ENCODE measurements around the gene CAMK2B. TPM values are rescaled to one million over a fixed set of nuclear protein-coding genes. Genes with fewer than 3 reads are reported as not detected.

CAMK2B gene
- total RNA-seq, 1 experiment from 2014 or later: not detected

DNA sequence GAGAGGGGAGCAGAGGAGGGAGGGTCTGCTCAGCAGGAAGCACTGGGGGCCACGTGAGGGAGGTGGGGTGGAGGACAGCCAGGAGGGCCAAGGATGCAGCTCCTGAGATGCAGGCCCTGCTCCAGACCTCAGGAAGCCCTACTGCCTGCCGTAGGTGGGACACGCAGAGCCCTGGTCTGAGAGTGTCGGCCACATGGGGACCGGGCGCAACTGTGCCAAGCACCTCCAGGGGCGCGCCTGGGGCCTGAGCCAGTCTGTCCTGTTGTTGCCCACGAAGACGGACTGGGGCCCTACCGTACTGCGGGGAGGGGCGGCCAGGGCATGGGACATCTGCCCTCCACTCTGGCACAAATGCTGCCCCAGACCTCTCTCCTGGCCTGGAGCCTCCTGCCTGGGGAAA is 93.0 kb downstream of the CAMK2B start:
- TF ChIP-seq, protein P1, sequence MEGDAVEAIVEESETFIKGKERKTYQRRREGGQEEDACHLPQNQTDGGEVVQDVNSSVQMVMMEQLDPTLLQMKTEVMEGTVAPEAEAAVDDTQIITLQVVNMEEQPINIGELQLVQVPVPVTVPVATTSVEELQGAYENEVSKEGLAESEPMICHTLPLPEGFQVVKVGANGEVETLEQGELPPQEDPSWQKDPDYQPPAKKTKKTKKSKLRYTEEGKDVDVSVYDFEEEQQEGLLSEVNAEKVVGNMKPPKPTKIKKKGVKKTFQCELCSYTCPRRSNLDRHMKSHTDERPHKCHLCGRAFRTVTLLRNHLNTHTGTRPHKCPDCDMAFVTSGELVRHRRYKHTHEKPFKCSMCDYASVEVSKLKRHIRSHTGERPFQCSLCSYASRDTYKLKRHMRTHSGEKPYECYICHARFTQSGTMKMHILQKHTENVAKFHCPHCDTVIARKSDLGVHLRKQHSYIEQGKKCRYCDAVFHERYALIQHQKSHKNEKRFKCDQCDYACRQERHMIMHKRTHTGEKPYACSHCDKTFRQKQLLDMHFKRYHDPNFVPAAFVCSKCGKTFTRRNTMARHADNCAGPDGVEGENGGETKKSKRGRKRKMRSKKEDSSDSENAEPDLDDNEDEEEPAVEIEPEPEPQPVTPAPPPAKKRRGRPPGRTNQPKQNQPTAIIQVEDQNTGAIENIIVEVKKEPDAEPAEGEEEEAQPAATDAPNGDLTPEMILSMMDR (IDR thresholded peaks at IDR 0.05; ENCODE audit: insufficient read depth in 1 of 2, low read depth in 1 of 2, low read length in 1 of 2, severe bottlenecking in 1 of 2, unreplicated experiment in 1 of 2): no peak
- no peak for DNase-seq
- intact Hi-C loops (cut with micrococcal nuclease; ENCODE audit: unreplicated experiment): no loop called here
- no peaks in the 10 kb centered on the region for H3K27me3 ChIP-seq (replicated peaks; ENCODE audit: control insufficient read depth, insufficient read depth, low read length)
- H3K4me3 ChIP-seq (ENCODE audit: low read depth, low read length): no peak overlapping the region
- H3K36me3 Mint-ChIP-seq (ENCODE audit: insufficient read depth, unreplicated experiment): no peaks in the 10 kb centered on the region
- no peaks in the 10 kb centered on the region for H3K4me1 Mint-ChIP-seq (ENCODE audit: low read depth, unreplicated experiment)
- POLR2A ChIA-PET: no interaction called here
- H3K27me3 Mint-ChIP-seq (ENCODE audit: insufficient read depth, unreplicated experiment): peaks cover 3% of the 10 kb centered on the region
- no peaks in the 10 kb centered on the region for H3K9me3 Mint-ChIP-seq (ENCODE audit: unreplicated experiment)
- no TSS peak for BruUV-seq (replicated peaks)
- CTCF ChIA-PET: no interaction called here
- H3K4me3 Mint-ChIP-seq (ENCODE audit: unreplicated experiment): no peak overlapping the region
- no peaks in the 10 kb centered on the region for H3K4me1 ChIP-seq
- H3K36me3 ChIP-seq (ENCODE audit: control insufficient read depth, insufficient read depth, low read length): no peaks in the 10 kb centered on the region
- no peaks in the 10 kb centered on the region for H3K9me3 ChIP-seq
- no peak overlapping the region for H3K27ac Mint-ChIP-seq (ENCODE audit: unreplicated experiment)

DNA sequence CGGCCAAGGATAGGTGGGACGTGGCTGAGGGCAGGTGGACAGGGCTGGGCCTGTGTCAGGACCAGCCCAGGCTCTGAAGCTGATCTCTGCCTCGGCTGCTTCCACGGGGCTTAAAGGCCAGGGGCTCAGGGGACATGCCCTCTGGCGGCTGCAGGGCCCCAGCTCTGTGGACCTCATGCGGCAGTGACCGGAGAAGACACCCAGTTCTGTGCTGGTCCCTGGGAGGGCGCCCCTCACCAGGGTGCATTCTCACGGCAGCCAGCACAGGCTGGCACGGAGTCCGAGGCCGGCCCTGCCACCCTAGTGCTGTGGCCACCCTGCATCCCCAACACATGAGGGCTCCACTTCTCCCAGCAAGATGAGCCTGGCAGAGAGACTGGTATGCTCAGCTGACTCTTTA is 94.3 kb downstream of the CAMK2B start:
- ChIA-PET CTCF (interaction anchor here (0.8 to 1.0 kb wide), 2 partner anchors 17 to 100 kb away, joined by 3 read pairs; no protein-coding TSS in a partner anchor), POLR2A (no interaction called here)
- no peaks in the 10 kb centered on the region for H3K4me1 ChIP-seq
- no peaks in the 10 kb centered on the region for H3K9me3 ChIP-seq
- no TSS peak for BruUV-seq (replicated peaks)
- Mint-ChIP-seq H3K27me3 (ENCODE audit: insufficient read depth, unreplicated experiment) (peaks cover 9% of the 10 kb centered on the region), H3K27ac (ENCODE audit: unreplicated experiment) (no peak overlapping the region), H3K9me3 (ENCODE audit: unreplicated experiment) (no peaks in the 10 kb centered on the region), H3K4me3 (ENCODE audit: unreplicated experiment) (no peak overlapping the region), H3K36me3 (ENCODE audit: insufficient read depth, unreplicated experiment) (no peaks in the 10 kb centered on the region), H3K4me1 (ENCODE audit: low read depth, unreplicated experiment) (no peaks in the 10 kb centered on the region)
- no peaks in the 10 kb centered on the region for H3K27me3 ChIP-seq (replicated peaks; ENCODE audit: control insufficient read depth, insufficient read depth, low read length)
- H3K36me3 ChIP-seq (ENCODE audit: control insufficient read depth, insufficient read depth, low read length): no peaks in the 10 kb centered on the region
- intact Hi-C loops (cut with micrococcal nuclease; ENCODE audit: unreplicated experiment): no loop called here
- no peak overlapping the region for H3K4me3 ChIP-seq (ENCODE audit: low read depth, low read length)
- no peak for DNase-seq
- TF ChIP-seq, protein P1 (IDR thresholded peaks at IDR 0.05; ENCODE audit: insufficient read depth in 1 of 2, low read depth in 1 of 2, low read length in 1 of 2, severe bottlenecking in 1 of 2, unreplicated experiment in 1 of 2): peak in 1 of 2 experiments; percentile 10

DNA sequence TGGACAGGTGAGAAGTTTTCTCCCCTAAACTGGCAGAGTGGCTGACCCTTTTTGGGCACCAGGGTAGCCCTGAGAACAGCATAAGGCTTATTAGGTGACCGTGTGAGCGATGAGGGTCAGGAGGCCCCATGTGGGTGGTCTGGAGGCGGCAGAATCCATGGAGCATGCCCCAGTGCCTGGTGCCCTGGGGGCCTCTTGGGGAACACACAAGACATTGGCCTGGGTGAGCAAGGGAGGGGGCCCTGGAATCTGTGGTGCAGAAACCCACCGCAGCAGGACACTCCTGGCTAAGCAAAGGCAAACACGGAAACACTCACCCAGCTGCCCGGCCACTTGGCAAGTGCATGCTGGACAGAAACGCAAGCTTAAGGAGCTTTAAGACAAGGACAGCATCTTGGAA is 95.1 kb downstream of the CAMK2B start:
- Mint-ChIP-seq H3K27ac (ENCODE audit: unreplicated experiment) (no peak overlapping the region), H3K36me3 (ENCODE audit: insufficient read depth, unreplicated experiment) (no peaks in the 10 kb centered on the region), H3K9me3 (ENCODE audit: unreplicated experiment) (no peaks in the 10 kb centered on the region), H3K4me3 (ENCODE audit: unreplicated experiment) (no peak overlapping the region), H3K4me1 (ENCODE audit: low read depth, unreplicated experiment) (no peaks in the 10 kb centered on the region), H3K27me3 (ENCODE audit: insufficient read depth, unreplicated experiment) (peaks cover 15% of the 10 kb centered on the region)
- Histone ChIP-seq H3K4me1 (no peaks in the 10 kb centered on the region), H3K4me3 (ENCODE audit: low read depth, low read length) (no peak overlapping the region), H3K27me3 (replicated peaks; ENCODE audit: control insufficient read depth, insufficient read depth, low read length) (no peaks in the 10 kb centered on the region), H3K9me3 (no peaks in the 10 kb centered on the region), H3K36me3 (ENCODE audit: control insufficient read depth, insufficient read depth, low read length) (no peaks in the 10 kb centered on the region)
- POLR2A ChIA-PET: no interaction called here
- TF ChIP-seq, protein P1 (IDR thresholded peaks at IDR 0.05; ENCODE audit: insufficient read depth in 1 of 2, low read depth in 1 of 2, low read length in 1 of 2, severe bottlenecking in 1 of 2, unreplicated experiment in 1 of 2): no peak
- CTCF ChIA-PET: interaction anchor here (1.0 kb wide), 1 partner anchor 99 kb away, joined by 3 read pairs; no protein-coding TSS in a partner anchor
- intact Hi-C loops (cut with micrococcal nuclease; ENCODE audit: unreplicated experiment): no loop called here
- no TSS peak for BruUV-seq (replicated peaks)
- no peak for DNase-seq

All from Caco-2 (cell line).